ENCODE measurements around the gene DUSP23. TPM values are rescaled to one million over a fixed set of nuclear protein-coding genes. Genes with fewer than 3 reads are reported as not detected.

Gene DUSP23
- total and polyA plus RNA-seq, 2 experiments from 2014 or later = 47.9 to 53.4 TPM

GRCh38 chr1:159828176-159828575 lies 47.4 kb downstream of the DUSP23 start:
- H3K27ac ChIP-seq = no peak overlapping the region
- H3K4me3 ChIP-seq = no peak overlapping the region
- H3K9me3 ChIP-seq (ENCODE audit: low read depth) = no peaks in the 10 kb centered on the region
- H3K36me3 ChIP-seq = no peaks in the 10 kb centered on the region
- TF ChIP-seq CTCF (IDR thresholded peaks at IDR 0.05; ENCODE audit: low read depth, low read length) = no peak
- no peak for DNase-seq (ENCODE audit: low read depth in 1 of 2, low spot score in 1 of 2)
- H3K27me3 ChIP-seq = no peaks in the 10 kb centered on the region
- H3K4me1 ChIP-seq (ENCODE audit: low read depth) = no peaks in the 10 kb centered on the region

- Histone ChIP-seq H3K9me3 (ENCODE audit: low read depth) (no peaks in the 10 kb centered on the region), H3K4me3 (no peak overlapping the region), H3K27ac (no peak overlapping the region), H3K27me3 (no peaks in the 10 kb centered on the region), H3K4me1 (ENCODE audit: low read depth) (no peaks in the 10 kb centered on the region), H3K36me3 (no peaks in the 10 kb centered on the region)
- peak in 1 of 2 donors; percentile 24 for DNase-seq (ENCODE audit: low read depth in 1 of 2, low spot score in 1 of 2)
- no peak for TF ChIP-seq CTCF (IDR thresholded peaks at IDR 0.05; ENCODE audit: low read depth, low read length)
Measured at GRCh38 chr1:159828581-159829272, 48.0 kb downstream of the DUSP23 start.

GRCh38 chr1:159829273-159829634 lies 48.5 kb downstream of the DUSP23 start:
- Histone ChIP-seq H3K4me3 (no peak overlapping the region), H3K4me1 (ENCODE audit: low read depth) (no peaks in the 10 kb centered on the region), H3K9me3 (ENCODE audit: low read depth) (no peaks in the 10 kb centered on the region), H3K36me3 (no peaks in the 10 kb centered on the region), H3K27ac (no peak overlapping the region), H3K27me3 (no peaks in the 10 kb centered on the region)
- peak; percentile 39 for TF ChIP-seq CTCF (IDR thresholded peaks at IDR 0.05; ENCODE audit: low read depth, low read length)
- peak in 1 of 2 donors; percentile 59 for DNase-seq (ENCODE audit: low read depth in 1 of 2, low spot score in 1 of 2)

GRCh38 chr1:159829822-159830465 lies 49.2 kb downstream of the DUSP23 start:
- no peaks in the 10 kb centered on the region for H3K27me3 ChIP-seq
- H3K27ac ChIP-seq = no peak overlapping the region
- DNase-seq (ENCODE audit: low read depth in 1 of 2, low spot score in 1 of 2) = peak in 1 of 2 donors; percentile 81
- H3K36me3 ChIP-seq = no peaks in the 10 kb centered on the region
- H3K9me3 ChIP-seq (ENCODE audit: low read depth) = no peaks in the 10 kb centered on the region
- H3K4me1 ChIP-seq (ENCODE audit: low read depth) = no peaks in the 10 kb centered on the region
- H3K4me3 ChIP-seq = no peak overlapping the region
- TF ChIP-seq CTCF (IDR thresholded peaks at IDR 0.05; ENCODE audit: low read depth, low read length) = no peak

- Histone ChIP-seq H3K4me3 (no peak overlapping the region), H3K9me3 (ENCODE audit: low read depth) (no peaks in the 10 kb centered on the region), H3K27me3 (no peaks in the 10 kb centered on the region), H3K36me3 (no peaks in the 10 kb centered on the region), H3K4me1 (ENCODE audit: low read depth) (no peaks in the 10 kb centered on the region), H3K27ac (no peak overlapping the region)
- DNase-seq (ENCODE audit: low read depth in 1 of 2, low spot score in 1 of 2) = no peak
- no peak for TF ChIP-seq CTCF (IDR thresholded peaks at IDR 0.05; ENCODE audit: low read depth, low read length)
Measured at GRCh38 chr1:159830722-159831121, 50.0 kb downstream of the DUSP23 start.

Data from cardiac muscle cell (in vitro differentiated cells and primary cell).